WTC11 (cell line): ENCODE results near the gene SETD2. TPM values are rescaled to one million over a fixed set of nuclear protein-coding genes. Genes with fewer than 3 reads are reported as not detected.
A peak's percentile ranks its signal among the peaks of the same experiment; 100 is the strongest.
"Not testable (repeated sequence)": the region's sequence is repeated elsewhere in the genome, so short reads cannot be mapped to it uniquely, and the experiment has no call there.

Source experiments
- ATAC-seq: fragments of 200-7000 bp; cut with Tn5 transposase; 2 replicates; pipeline ENCODE4 v1.10.0; 2021; ENCODE audit warnings: mild to moderate bottlenecking, moderate library complexity
- CTCF ChIA-PET: fragments of 300-600 bp; sonication (Branson Sonifier 250); formaldehyde crosslinking; loops from one replicate; lab custom pipeline; 2021; ENCODE audit warnings: antibody characterized with exemption; lab: Charles Lee
- POLR2A ChIA-PET: fragments of 350-600 bp; sonication (Branson Sonifier 250); formaldehyde crosslinking; loops from one replicate; lab custom pipeline; 2021; ENCODE audit warnings: antibody characterized with exemption; lab: Charles Lee
- DNase-seq: peaks from one replicate; pipeline ENCODE4 v3.0.0; 2021; ENCODE audit warnings: low spot score
- H3K27ac Mint-ChIP-seq: 2 replicates; pipeline ENCODE4 v1.8.0; 2021; ENCODE audit warnings: mixed read lengths
- H3K27me3 Mint-ChIP-seq: 2 replicates; pipeline ENCODE4 v1.8.0; 2021; ENCODE audit warnings: low read depth, mild to moderate bottlenecking, moderate library complexity, mixed read lengths
- H3K36me3 Mint-ChIP-seq: 2 replicates; pipeline ENCODE4 v1.8.0; 2021; ENCODE audit warnings: mixed read lengths
- H3K4me1 Mint-ChIP-seq: 2 replicates; pipeline ENCODE4 v1.8.0; 2022; ENCODE audit warnings: mixed read lengths
- H3K4me3 Mint-ChIP-seq: 2 replicates; pipeline ENCODE4 v1.8.0; 2021; ENCODE audit warnings: mild to moderate bottlenecking, moderate library complexity, mixed read lengths
- H3K9me3 Mint-ChIP-seq: 2 replicates; pipeline ENCODE4 v1.8.0; 2021; ENCODE audit warnings: mixed read lengths
- AR ChIP-seq: fragments of 250-450 bp; sonication (Bioruptor Pico); IDR thresholded peaks from 2 replicates; pipeline ENCODE4 v1.9.0; 2021; ENCODE audit warnings: mild to moderate bottlenecking
- CREB1 ChIP-seq: sonication (generic); formaldehyde crosslinking; IDR thresholded peaks from 2 replicates; pipeline ENCODE4 v1.8.0; 2023; ENCODE audit warnings: mild to moderate bottlenecking, missing genetic modification reagents
- CREM ChIP-seq: sonication (generic); formaldehyde crosslinking; IDR thresholded peaks from 2 replicates; pipeline ENCODE4 v1.8.1; 2022; ENCODE audit warnings: mild to moderate bottlenecking, missing genetic modification reagents, moderate library complexity
- FOXJ3 ChIP-seq: sonication (generic); formaldehyde crosslinking; IDR thresholded peaks from 2 replicates; pipeline ENCODE4 v1.9.0; 2021; ENCODE audit warnings: missing genetic modification reagents, mild to moderate bottlenecking, borderline replicate concordance
- GTF2I ChIP-seq: fragments of 250-450 bp; sonication (Bioruptor Pico); conservative IDR thresholded peaks from 2 replicates; pipeline ENCODE4 v1.4.0; 2021; ENCODE audit warnings: mild to moderate bottlenecking
- IRF1 ChIP-seq: sonication (generic); formaldehyde crosslinking; IDR thresholded peaks from 2 replicates; pipeline ENCODE4 v1.8.0; 2023; ENCODE audit warnings: missing genetic modification reagents
- JUN ChIP-seq: sonication (generic); formaldehyde crosslinking; IDR thresholded peaks from 2 replicates; pipeline ENCODE4 v1.8.0; 2023; ENCODE audit warnings: mild to moderate bottlenecking, missing genetic modification reagents
- NFYB ChIP-seq: sonication (generic); formaldehyde crosslinking; conservative IDR thresholded peaks from 2 replicates; pipeline ENCODE4 v1.8.0; 2022; ENCODE audit warnings: low read depth, missing genetic modification reagents
- RELA ChIP-seq: sonication (generic); formaldehyde crosslinking; IDR thresholded peaks from 2 replicates; pipeline ENCODE4 v1.8.1; 2022; ENCODE audit warnings: missing genetic modification reagents, mild to moderate bottlenecking, borderline replicate concordance
- SMAD3 ChIP-seq: sonication (generic); formaldehyde crosslinking; IDR thresholded peaks from 2 replicates; pipeline ENCODE4 v1.8.0; 2022; ENCODE audit warnings: missing genetic modification reagents, mild to moderate bottlenecking, borderline replicate concordance
- SMAD4 ChIP-seq: sonication (generic); formaldehyde crosslinking; IDR thresholded peaks from 2 replicates; pipeline ENCODE4 v1.8.0; 2022; ENCODE audit warnings: mild to moderate bottlenecking, missing genetic modification reagents
- SOX15 ChIP-seq: fragments of 250-450 bp; sonication (Bioruptor Pico); IDR thresholded peaks from 2 replicates; pipeline ENCODE4 v1.9.0; 2021; ENCODE audit warnings: mild to moderate bottlenecking
- ZBTB21 ChIP-seq: sonication (generic); formaldehyde crosslinking; IDR thresholded peaks from 2 replicates; pipeline ENCODE4 v1.8.1; 2023; ENCODE audit warnings: mild to moderate bottlenecking, missing genetic modification reagents, borderline replicate concordance
- ZNF263 ChIP-seq: sonication (generic); formaldehyde crosslinking; IDR thresholded peaks from 2 replicates; pipeline ENCODE4 v1.8.1; 2022; ENCODE audit warnings: low read depth, mild to moderate bottlenecking, moderate library complexity, missing genetic modification reagents
- ZNF396 ChIP-seq: fragments of 250-450 bp; sonication (Bioruptor Pico); IDR thresholded peaks from 2 replicates; pipeline ENCODE4 v1.8.0; 2021; ENCODE audit warnings: mild to moderate bottlenecking, moderate library complexity, borderline replicate concordance
- total RNA-seq: library from RNA; stranded (reverse); gene quantifications from 3 replicates; pipeline ENCODE4 v1.2.3, GENCODE V29; 2021
- TF ChIP-seq, protein P1 (sequence below): sonication (generic); formaldehyde crosslinking; IDR thresholded peaks from 2 replicates; pipeline ENCODE4 v1.8.1; 2023; ENCODE audit warnings: mild to moderate bottlenecking, missing genetic modification reagents, borderline replicate concordance
- TF ChIP-seq, protein P2 (sequence below): sonication (generic); formaldehyde crosslinking; IDR thresholded peaks from 2 replicates; pipeline ENCODE4 v1.8.1; 2022; ENCODE audit warnings: missing genetic modification reagents, borderline replicate concordance
- TF ChIP-seq, protein P3 (sequence below): fragments of 250-450 bp; sonication (Bioruptor Pico); IDR thresholded peaks from 2 replicates; pipeline ENCODE4 v2.1.2; 2022; ENCODE audit warnings: mild to moderate bottlenecking, moderate library complexity

Gene SETD2
- total RNA-seq, 1 experiment from 2014 or later, result 39.8 TPM

DNA sequence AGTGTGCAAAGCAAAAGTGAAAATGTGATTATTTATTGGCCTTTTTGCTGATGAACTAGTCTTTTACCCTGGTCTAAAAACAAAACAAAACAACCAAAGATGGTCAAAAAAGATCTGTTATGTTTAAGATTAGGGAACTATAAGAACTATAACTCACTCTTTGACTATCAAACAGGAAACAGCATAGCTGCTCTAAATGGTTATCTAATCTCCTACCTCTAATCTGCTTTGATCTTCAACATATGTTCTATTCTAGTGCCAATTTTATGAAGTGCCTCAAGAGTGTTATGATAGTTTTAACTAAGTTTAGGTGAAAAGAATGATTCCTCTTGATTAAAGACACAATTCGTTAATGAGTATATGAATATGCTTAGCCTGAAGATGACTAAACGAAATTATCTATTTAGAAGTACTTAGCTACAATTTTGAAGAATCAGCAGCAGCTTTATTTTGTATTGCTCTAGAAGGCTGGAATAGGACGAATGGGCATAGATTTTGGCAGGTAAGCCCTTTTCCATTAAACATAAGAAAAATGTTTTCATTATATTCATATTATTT lies 46.0 kb downstream of the SETD2 start (continued):
- no peak for TF ChIP-seq SMAD3
- TF ChIP-seq NFYB (CRISPR knock-in tag), result no peak
- TF ChIP-seq, protein P1, sequence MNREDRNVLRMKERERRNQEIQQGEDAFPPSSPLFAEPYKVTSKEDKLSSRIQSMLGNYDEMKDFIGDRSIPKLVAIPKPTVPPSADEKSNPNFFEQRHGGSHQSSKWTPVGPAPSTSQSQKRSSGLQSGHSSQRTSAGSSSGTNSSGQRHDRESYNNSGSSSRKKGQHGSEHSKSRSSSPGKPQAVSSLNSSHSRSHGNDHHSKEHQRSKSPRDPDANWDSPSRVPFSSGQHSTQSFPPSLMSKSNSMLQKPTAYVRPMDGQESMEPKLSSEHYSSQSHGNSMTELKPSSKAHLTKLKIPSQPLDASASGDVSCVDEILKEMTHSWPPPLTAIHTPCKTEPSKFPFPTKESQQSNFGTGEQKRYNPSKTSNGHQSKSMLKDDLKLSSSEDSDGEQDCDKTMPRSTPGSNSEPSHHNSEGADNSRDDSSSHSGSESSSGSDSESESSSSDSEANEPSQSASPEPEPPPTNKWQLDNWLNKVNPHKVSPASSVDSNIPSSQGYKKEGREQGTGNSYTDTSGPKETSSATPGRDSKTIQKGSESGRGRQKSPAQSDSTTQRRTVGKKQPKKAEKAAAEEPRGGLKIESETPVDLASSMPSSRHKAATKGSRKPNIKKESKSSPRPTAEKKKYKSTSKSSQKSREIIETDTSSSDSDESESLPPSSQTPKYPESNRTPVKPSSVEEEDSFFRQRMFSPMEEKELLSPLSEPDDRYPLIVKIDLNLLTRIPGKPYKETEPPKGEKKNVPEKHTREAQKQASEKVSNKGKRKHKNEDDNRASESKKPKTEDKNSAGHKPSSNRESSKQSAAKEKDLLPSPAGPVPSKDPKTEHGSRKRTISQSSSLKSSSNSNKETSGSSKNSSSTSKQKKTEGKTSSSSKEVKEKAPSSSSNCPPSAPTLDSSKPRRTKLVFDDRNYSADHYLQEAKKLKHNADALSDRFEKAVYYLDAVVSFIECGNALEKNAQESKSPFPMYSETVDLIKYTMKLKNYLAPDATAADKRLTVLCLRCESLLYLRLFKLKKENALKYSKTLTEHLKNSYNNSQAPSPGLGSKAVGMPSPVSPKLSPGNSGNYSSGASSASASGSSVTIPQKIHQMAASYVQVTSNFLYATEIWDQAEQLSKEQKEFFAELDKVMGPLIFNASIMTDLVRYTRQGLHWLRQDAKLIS (CRISPR knock-in tag), result no peak

GRCh38 chr3:47115524-47115923 lies 48.4 kb downstream of the SETD2 start:
- POLR2A ChIA-PET, CTCF ChIA-PET, DNase-seq, ATAC-seq, H3K4me3 Mint-ChIP-seq, H3K9me3 Mint-ChIP-seq, H3K27me3 Mint-ChIP-seq, H3K27ac Mint-ChIP-seq: not testable (repeated sequence)
- peaks cover 23% of the 10 kb centered on the region for H3K4me1 Mint-ChIP-seq
- H3K36me3 Mint-ChIP-seq, result peaks cover 35% of the 10 kb centered on the region

DNA sequence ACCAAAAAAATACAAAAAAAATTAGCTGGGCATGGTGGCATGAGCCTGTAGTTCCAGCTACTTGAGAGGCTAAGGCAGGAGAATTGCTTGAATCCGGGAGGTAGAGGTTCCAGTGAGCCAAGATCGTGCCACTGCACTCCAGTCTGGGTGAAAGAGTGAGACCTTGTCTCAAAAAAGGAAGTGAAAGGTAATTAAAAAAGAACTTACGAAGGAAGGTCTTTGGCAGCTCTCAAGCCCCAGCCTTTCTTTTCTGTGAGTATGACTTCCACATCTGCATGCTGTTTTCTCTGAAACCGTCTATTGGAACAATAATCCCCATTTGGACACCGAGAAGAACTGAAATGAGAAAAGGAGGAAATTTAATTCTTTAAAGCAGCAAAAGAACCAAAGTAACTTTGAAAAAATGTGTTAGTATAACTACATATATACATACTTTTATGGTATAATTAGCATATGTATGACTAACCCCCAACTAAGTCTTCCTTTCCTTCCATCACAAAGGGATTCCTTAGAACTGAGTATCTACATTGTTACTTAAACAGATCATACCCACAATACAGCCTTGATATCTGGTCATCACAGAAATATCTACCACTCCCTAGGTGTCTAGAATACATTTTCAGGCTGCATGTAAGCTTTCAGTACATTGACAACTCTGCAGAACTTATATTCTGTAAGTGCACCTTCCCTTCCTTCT lies 50.1 kb downstream of the SETD2 start:
- CTCF ChIA-PET, result interaction anchor here (0.6 to 0.7 kb wide), 2 partner anchors 231 to 266 kb away, joined by 3 to 4 read pairs; no protein-coding TSS in a partner anchor
- H3K9me3 Mint-ChIP-seq, result no peaks in the 10 kb centered on the region
- no peaks in the 10 kb centered on the region for H3K27me3 Mint-ChIP-seq
- POLR2A ChIA-PET, result no interaction called here
- H3K4me1 Mint-ChIP-seq, result peaks cover 29% of the 10 kb centered on the region
- DNase-seq (no peak), ATAC-seq (peak; percentile 70)
- peak overlapping the region; percentile 61 for H3K27ac Mint-ChIP-seq
- H3K36me3 Mint-ChIP-seq, result peaks cover 25% of the 10 kb centered on the region
- H3K4me3 Mint-ChIP-seq, result 0 out of 2 replicates have a peak overlapping the region, but pooled peaks have one; percentile 9
- TF ChIP-seq AR (no peak), SOX15 (CRISPR knock-in tag) (no peak), NFYB (CRISPR knock-in tag) (no peak), FOXJ3 (CRISPR knock-in tag) (no peak), ZNF263 (CRISPR knock-in tag) (no peak), JUN (CRISPR knock-in tag) (no peak), IRF1 (CRISPR knock-in tag) (no peak), GTF2I (CRISPR knock-in tag) (no peak), CREB1 (CRISPR knock-in tag) (no peak), RELA (CRISPR knock-in tag) (no peak), CREM (CRISPR knock-in tag) (no peak), ZNF396 (CRISPR knock-in tag) (no peak), SMAD4 (CRISPR knock-in tag) (no peak), ZBTB21 (CRISPR knock-in tag) (no peak)
- TF ChIP-seq, protein P2, sequence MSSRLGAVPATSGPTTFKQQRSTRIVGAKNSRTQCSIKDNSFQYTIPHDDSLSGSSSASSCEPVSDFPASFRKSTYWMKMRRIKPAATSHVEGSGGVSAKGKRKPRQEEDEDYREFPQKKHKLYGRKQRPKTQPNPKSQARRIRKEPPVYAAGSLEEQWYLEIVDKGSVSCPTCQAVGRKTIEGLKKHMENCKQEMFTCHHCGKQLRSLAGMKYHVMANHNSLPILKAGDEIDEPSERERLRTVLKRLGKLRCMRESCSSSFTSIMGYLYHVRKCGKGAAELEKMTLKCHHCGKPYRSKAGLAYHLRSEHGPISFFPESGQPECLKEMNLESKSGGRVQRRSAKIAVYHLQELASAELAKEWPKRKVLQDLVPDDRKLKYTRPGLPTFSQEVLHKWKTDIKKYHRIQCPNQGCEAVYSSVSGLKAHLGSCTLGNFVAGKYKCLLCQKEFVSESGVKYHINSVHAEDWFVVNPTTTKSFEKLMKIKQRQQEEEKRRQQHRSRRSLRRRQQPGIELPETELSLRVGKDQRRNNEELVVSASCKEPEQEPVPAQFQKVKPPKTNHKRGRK (CRISPR knock-in tag), result no peak
- TF ChIP-seq, protein P3, sequence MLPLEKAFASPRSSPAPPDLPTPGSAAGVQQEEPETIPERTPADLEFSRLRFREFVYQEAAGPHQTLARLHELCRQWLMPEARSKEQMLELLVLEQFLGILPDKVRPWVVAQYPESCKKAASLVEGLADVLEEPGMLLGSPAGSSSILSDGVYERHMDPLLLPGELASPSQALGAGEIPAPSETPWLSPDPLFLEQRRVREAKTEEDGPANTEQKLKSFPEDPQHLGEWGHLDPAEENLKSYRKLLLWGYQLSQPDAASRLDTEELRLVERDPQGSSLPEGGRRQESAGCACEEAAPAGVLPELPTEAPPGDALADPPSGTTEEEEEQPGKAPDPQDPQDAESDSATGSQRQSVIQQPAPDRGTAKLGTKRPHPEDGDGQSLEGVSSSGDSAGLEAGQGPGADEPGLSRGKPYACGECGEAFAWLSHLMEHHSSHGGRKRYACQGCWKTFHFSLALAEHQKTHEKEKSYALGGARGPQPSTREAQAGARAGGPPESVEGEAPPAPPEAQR (CRISPR knock-in tag), result no peak
